SK-N-SH (cell line): ENCODE results near the gene TBC1D16. TPM values are rescaled to one million over a fixed set of nuclear protein-coding genes. Genes with fewer than 3 reads are reported as not detected.

Source experiments
- CTCF ChIA-PET: fragments of 300-600, 350-600 bp; formaldehyde crosslinking; extraction: SDS; loops from one replicate; lab custom pipeline; 2021; lab: Yijun Ruan, JAX
- POLR2A ChIA-PET: fragments of 350-600 bp; sonication (Branson Sonifier 250); formaldehyde crosslinking; extraction: SDS; loops from one replicate; lab custom pipeline; 2020; ENCODE audit warnings: antibody characterized with exemption, inconsistent platforms; lab: Yijun Ruan, JAX
- DNase-seq: peaks from one replicate; pipeline ENCODE4 v3.0.0; 2012
- H2AFZ ChIP-seq: fragments of 200-600 bp; sonication (generic); 2 replicates; pipeline ENCODE4 v1.8.1; 2016; ENCODE audit warnings: antibody characterized with exemption, mild to moderate bottlenecking, low read depth
- H3F3A ChIP-seq: fragments of 200-600 bp; sonication (generic); replicated peaks from 2 replicates; pipeline ENCODE3; 2016; ENCODE audit warnings: antibody characterized with exemption, mild to moderate bottlenecking; ENCODE audit not compliant: insufficient read depth
- H3K27ac ChIP-seq, 2 experiments: fragments of 200-500 bp in 1 of 2; fragments of 200-600 bp in 1 of 2; sonication (Bioruptor generic) in 1 of 2; sonication (generic), shearing (Covaris generic) in 1 of 2; 2 replicates each; pipeline versions ENCODE4 v1.5.1 to v1.6.1; 2014 to 2016; ENCODE audit warnings: low read depth in 2 of 2, inconsistent platforms in 1 of 2, low read length in 1 of 2, mild to moderate bottlenecking in 1 of 2, mixed read lengths in 1 of 2
- H3K27me3 ChIP-seq: fragments of 200-600 bp; sonication (generic), shearing (Covaris generic); 2 replicates; pipeline ENCODE4 v1.6.1; 2016; ENCODE audit warnings: mixed run types; ENCODE audit not compliant: insufficient read depth
- H3K36me3 ChIP-seq, 2 experiments: fragments of 200-500 bp in 1 of 2; fragments of 200-600 bp in 1 of 2; sonication (Bioruptor generic) in 1 of 2; sonication (generic) in 1 of 2; replicated peaks in 1 of 2; 2 replicates each; pipeline versions ENCODE3 to v1.5.1; 2014 to 2016; ENCODE audit warnings: low read length in 1 of 2, mild to moderate bottlenecking in 1 of 2; ENCODE audit not compliant: insufficient read depth in 2 of 2, control insufficient read depth in 1 of 2
- H3K4me1 ChIP-seq, 2 experiments: fragments of 200-500 bp in 1 of 2; fragments of 200-600 bp in 1 of 2; sonication (Bioruptor generic) in 1 of 2; sonication (generic), shearing (Covaris generic) in 1 of 2; 2 replicates each; pipeline versions ENCODE4 v1.5.1 to v1.6.1; 2014 to 2016; ENCODE audit warnings: low read depth in 1 of 2, low read length in 1 of 2, mixed run types in 1 of 2; ENCODE audit not compliant: insufficient read depth in 2 of 2, control insufficient read depth in 1 of 2
- H3K4me2 ChIP-seq: fragments of 200-600 bp; sonication (generic), shearing (Covaris generic); 2 replicates; pipeline ENCODE4 v1.6.1; 2017; ENCODE audit warnings: mixed run types
- H3K4me3 ChIP-seq, 2 experiments: fragments of 200-500 bp in 1 of 2; fragments of 200-600 bp in 1 of 2; sonication (Bioruptor generic) in 1 of 2; sonication (generic), shearing (Covaris generic) in 1 of 2; 2 replicates each; pipeline versions ENCODE4 v1.5.1 to v1.8.1; 2014 to 2016; ENCODE audit warnings: low read depth in 2 of 2, inconsistent platforms in 1 of 2, low read length in 1 of 2, mild to moderate bottlenecking in 1 of 2, mixed read lengths in 1 of 2, moderate library complexity in 1 of 2
- H3K79me2 ChIP-seq: fragments of 200-600 bp; sonication (generic); 2 replicates; pipeline ENCODE4 v1.8.1; 2017; ENCODE audit warnings: mild to moderate bottlenecking; ENCODE audit not compliant: insufficient read depth
- H3K9ac ChIP-seq: fragments of 200-600 bp; sonication (generic); 2 replicates; pipeline ENCODE4 v1.6.1; 2017; ENCODE audit warnings: mixed run types
- H3K9me2 ChIP-seq: fragments of 200-600 bp; sonication (generic); 2 replicates; pipeline ENCODE4 v1.6.1; 2017; ENCODE audit warnings: mixed run types
- H3K9me3 ChIP-seq: fragments of 200-600 bp; sonication (generic); 2 replicates; pipeline ENCODE4 v1.6.1; 2017; ENCODE audit warnings: mixed run types, mild to moderate bottlenecking, moderate library complexity
- H4K20me1 ChIP-seq: fragments of 200-600 bp; sonication (generic); 2 replicates; pipeline ENCODE4 v1.6.1; 2017; ENCODE audit warnings: mild to moderate bottlenecking, mixed run types; ENCODE audit not compliant: insufficient read depth
- ELF1 ChIP-seq: IDR thresholded peaks from 2 replicates; pipeline ENCODE4 v1.4.0; 2012
- EZH2phosphoT487 ChIP-seq: fragments of 200-600 bp; sonication (generic); IDR thresholded peaks from 2 replicates; pipeline ENCODE4 v1.6.1; 2017; ENCODE audit warnings: low read depth, mixed run types, mild to moderate bottlenecking, antibody characterized with exemption, moderate library complexity, borderline replicate concordance
- FOSL2 ChIP-seq: IDR thresholded peaks from 2 replicates; pipeline ENCODE4 v1.4.0; 2012; ENCODE audit warnings: low read depth, mild to moderate bottlenecking, moderate library complexity, borderline replicate concordance
- FOXJ3 ChIP-seq: sonication (generic); formaldehyde crosslinking; IDR thresholded peaks from 2 replicates; pipeline ENCODE4 v1.5.1; 2020; ENCODE audit warnings: mild to moderate bottlenecking, missing genetic modification reagents
- JUND ChIP-seq: IDR thresholded peaks from 2 replicates; pipeline ENCODE4 v1.4.0; 2012
- NFIC ChIP-seq: IDR thresholded peaks from 2 replicates; pipeline ENCODE4 v1.4.0; 2012; ENCODE audit warnings: borderline replicate concordance
- POLR2AphosphoS5 ChIP-seq: IDR thresholded peaks from 2 replicates; pipeline ENCODE4 v1.6.1; 2012; ENCODE audit warnings: low read depth, low read length
- RFX5 ChIP-seq: IDR thresholded peaks from 2 replicates; pipeline ENCODE4 v1.6.1; 2012; ENCODE audit warnings: mild to moderate bottlenecking, improper control_type of control experiment, low read length
- YY1 ChIP-seq: IDR thresholded peaks from 2 replicates; pipeline ENCODE4 v1.4.0; 2012; ENCODE audit warnings: low read depth, mild to moderate bottlenecking
- whole genome bisulfite sequencing: methylation state at CpG from one replicate; pipeline ENCODE4 v1.1.6; 2017; ENCODE audit warnings: low lambda C conversion rate; 5-methylcytosine and 5-hydroxymethylcytosine counted together
- polyA plus RNA-seq, 3 experiments: library from polyadenylated mRNA; depleted of rRNA; stranded (reverse); fragments of >200 nt; gene quantifications; 2 replicates each; pipeline ENCODE4 v1.2.3, GENCODE V29; 2012
- TF ChIP-seq, protein P1 (sequence below): IDR thresholded peaks from 2 replicates; pipeline ENCODE4 v1.4.0; 2012; ENCODE audit warnings: low read depth
- TF ChIP-seq, protein P2 (sequence below): fragments of 150-350 bp; IDR thresholded peaks from 2 replicates; pipeline ENCODE4 v1.6.1; 2016; ENCODE audit warnings: mild to moderate bottlenecking, low read depth, low read length
- TF ChIP-seq, protein P3 (sequence below): fragments of 200-600 bp; sonication (generic); IDR thresholded peaks from 2 replicates; pipeline ENCODE4 v1.6.1; 2017; ENCODE audit warnings: antibody characterized with exemption, mild to moderate bottlenecking, moderate library complexity

TBC1D16 gene
- polyA plus RNA-seq, 1 of the 3 experiments (the other 2 are of a cell fraction) = 14.5 TPM

DNA sequence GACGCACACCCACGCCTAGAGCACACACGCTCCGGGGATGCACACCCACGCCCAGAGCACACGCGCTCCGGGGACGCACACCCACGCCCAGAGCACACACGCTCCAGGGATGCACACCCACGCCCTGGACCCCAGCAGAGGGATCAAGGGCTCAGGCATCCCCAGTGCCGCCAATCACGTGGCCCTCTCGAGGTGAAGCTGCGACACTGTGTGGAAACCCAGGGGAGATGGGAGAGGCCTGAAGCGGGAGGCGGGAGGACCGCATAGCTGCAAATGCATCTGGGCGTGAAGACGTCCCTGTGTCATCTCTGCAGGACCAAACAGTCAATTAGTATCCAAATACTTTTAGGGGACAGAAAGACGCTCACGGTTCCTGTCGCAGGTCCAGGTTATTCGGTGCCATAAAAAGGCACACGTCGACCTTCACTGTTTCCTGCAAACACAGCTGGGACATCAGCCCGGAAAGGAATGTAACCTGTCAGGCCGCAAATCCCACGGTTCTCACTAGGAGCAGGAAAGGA, 56.4 kb downstream of the TBC1D16 start:
- peaks cover 3 to 23% of the 10 kb centered on the region in 2 experiments for H3K36me3 ChIP-seq
- 94% methylated on average over 30 of the region's 30 CpGs for WGBS
- CTCF ChIA-PET = interaction anchor here (0.6 to 4.3 kb wide), 11 partner anchors 9 to 238 kb away, joined by 3 to 22 read pairs (median 7); partner anchors contain the start of gene CBX4
- H3K9me2 ChIP-seq = no peaks in the 10 kb centered on the region
- DNase-seq = peak; percentile 15
- H3K4me1 ChIP-seq = peaks cover 0 to 20% of the 10 kb centered on the region in 2 experiments; a peak in 1 of 4 replicates
- no peaks in the 10 kb centered on the region for H3F3A ChIP-seq
- H3K4me2 ChIP-seq = no peak overlapping the region
- 0 out of 2 replicates have a peak, but pooled peaks cover 4% of the 10 kb centered on the region for H3K79me2 ChIP-seq
- no peak overlapping the region for H3K9ac ChIP-seq
- H2AFZ ChIP-seq = no peak overlapping the region
- no peak overlapping the region for H3K4me3 ChIP-seq
- H3K27ac ChIP-seq = no peak overlapping the region
- no peaks in the 10 kb centered on the region; the same call in none of the 2 replicates for H4K20me1 ChIP-seq
- TF ChIP-seq EZH2phosphoT487 = no peak
- no peak for TF ChIP-seq YY1
- no peak for TF ChIP-seq POLR2AphosphoS5
- no peak for TF ChIP-seq JUND
- TF ChIP-seq, all 33 proteins: peak for 0
- no peaks in the 10 kb centered on the region for H3K27me3 ChIP-seq
- no peaks in the 10 kb centered on the region for H3K9me3 ChIP-seq
- POLR2A ChIA-PET = no interaction called here

DNA sequence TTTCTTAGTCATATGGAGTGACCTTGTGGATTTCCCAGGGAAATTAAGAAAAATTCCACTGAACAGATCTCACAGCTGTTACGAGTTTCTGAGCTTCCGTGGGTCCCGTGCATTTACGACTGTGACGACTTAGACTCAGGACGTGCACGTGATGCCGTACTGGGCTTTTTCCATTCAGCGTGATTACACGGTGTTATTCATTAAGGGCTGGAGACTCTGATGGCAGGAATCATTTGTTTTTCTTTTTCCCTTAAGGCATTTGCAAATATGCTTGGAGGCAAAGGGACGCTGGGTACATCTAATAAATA, 57.2 kb downstream of the TBC1D16 start:
- H3K4me3 ChIP-seq = no peak overlapping the region
- CTCF ChIA-PET = interaction anchor here (0.6 to 4.3 kb wide), 11 partner anchors 13 to 237 kb away, joined by 3 to 22 read pairs (median 6); partner anchors contain the start of gene CBX4
- no peak overlapping the region for H3K27ac ChIP-seq
- 97% methylated on average over 11 of the region's 11 CpGs for WGBS
- TF ChIP-seq, protein P1, sequence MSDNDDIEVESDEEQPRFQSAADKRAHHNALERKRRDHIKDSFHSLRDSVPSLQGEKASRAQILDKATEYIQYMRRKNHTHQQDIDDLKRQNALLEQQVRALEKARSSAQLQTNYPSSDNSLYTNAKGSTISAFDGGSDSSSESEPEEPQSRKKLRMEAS = no peak
- TF ChIP-seq RFX5 = no peak
- TF ChIP-seq FOXJ3 (CRISPR knock-in tag) = no peak
- TF ChIP-seq, protein P2, sequence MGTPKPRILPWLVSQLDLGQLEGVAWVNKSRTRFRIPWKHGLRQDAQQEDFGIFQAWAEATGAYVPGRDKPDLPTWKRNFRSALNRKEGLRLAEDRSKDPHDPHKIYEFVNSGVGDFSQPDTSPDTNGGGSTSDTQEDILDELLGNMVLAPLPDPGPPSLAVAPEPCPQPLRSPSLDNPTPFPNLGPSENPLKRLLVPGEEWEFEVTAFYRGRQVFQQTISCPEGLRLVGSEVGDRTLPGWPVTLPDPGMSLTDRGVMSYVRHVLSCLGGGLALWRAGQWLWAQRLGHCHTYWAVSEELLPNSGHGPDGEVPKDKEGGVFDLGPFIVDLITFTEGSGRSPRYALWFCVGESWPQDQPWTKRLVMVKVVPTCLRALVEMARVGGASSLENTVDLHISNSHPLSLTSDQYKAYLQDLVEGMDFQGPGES = no peak
- TF ChIP-seq, protein P3, sequence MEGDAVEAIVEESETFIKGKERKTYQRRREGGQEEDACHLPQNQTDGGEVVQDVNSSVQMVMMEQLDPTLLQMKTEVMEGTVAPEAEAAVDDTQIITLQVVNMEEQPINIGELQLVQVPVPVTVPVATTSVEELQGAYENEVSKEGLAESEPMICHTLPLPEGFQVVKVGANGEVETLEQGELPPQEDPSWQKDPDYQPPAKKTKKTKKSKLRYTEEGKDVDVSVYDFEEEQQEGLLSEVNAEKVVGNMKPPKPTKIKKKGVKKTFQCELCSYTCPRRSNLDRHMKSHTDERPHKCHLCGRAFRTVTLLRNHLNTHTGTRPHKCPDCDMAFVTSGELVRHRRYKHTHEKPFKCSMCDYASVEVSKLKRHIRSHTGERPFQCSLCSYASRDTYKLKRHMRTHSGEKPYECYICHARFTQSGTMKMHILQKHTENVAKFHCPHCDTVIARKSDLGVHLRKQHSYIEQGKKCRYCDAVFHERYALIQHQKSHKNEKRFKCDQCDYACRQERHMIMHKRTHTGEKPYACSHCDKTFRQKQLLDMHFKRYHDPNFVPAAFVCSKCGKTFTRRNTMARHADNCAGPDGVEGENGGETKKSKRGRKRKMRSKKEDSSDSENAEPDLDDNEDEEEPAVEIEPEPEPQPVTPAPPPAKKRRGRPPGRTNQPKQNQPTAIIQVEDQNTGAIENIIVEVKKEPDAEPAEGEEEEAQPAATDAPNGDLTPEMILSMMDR = no peak
- no peak for TF ChIP-seq FOSL2
- no peak for TF ChIP-seq ELF1
- TF ChIP-seq NFIC = no peak
- TF ChIP-seq, all 33 proteins: peak for 0
- no peaks in the 10 kb centered on the region for H3F3A ChIP-seq
- H3K36me3 ChIP-seq = peaks cover 3 to 23% of the 10 kb centered on the region in 2 experiments
- no peak overlapping the region for H2AFZ ChIP-seq
- H3K9me2 ChIP-seq = no peaks in the 10 kb centered on the region
- H3K9ac ChIP-seq = no peak overlapping the region
- H4K20me1 ChIP-seq = no peaks in the 10 kb centered on the region; the same call in none of the 2 replicates
- no peak overlapping the region for H3K4me2 ChIP-seq
- DNase-seq = no peak
- POLR2A ChIA-PET = interaction anchor here (0.5 kb wide), 1 partner anchor 56 kb away, joined by 3 read pairs; no protein-coding TSS in a partner anchor
- peaks cover 0 to 20% of the 10 kb centered on the region in 2 experiments; a peak in 1 of 4 replicates for H3K4me1 ChIP-seq
- no peaks in the 10 kb centered on the region for H3K27me3 ChIP-seq
- 0 out of 2 replicates have a peak, but pooled peaks cover 5% of the 10 kb centered on the region for H3K79me2 ChIP-seq
- no peaks in the 10 kb centered on the region for H3K9me3 ChIP-seq
